HG03469 (cell line): ENCODE data around the gene COQ3.

Source experiments
- ATAC-seq: cut with Tn5 transposase; IDR thresholded peaks from one replicate; pipeline ENCODE4 v1.9.1; 2021; ENCODE audit warnings: mild to moderate bottlenecking, moderate library complexity, moderate number of reproducible peaks; ENCODE audit not compliant: unreplicated experiment

Gene COQ3, protein sequence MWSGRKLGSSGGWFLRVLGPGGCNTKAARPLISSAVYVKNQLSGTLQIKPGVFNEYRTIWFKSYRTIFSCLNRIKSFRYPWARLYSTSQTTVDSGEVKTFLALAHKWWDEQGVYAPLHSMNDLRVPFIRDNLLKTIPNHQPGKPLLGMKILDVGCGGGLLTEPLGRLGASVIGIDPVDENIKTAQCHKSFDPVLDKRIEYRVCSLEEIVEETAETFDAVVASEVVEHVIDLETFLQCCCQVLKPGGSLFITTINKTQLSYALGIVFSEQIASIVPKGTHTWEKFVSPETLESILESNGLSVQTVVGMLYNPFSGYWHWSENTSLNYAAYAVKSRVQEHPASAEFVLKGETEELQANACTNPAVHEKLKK

DNA sequence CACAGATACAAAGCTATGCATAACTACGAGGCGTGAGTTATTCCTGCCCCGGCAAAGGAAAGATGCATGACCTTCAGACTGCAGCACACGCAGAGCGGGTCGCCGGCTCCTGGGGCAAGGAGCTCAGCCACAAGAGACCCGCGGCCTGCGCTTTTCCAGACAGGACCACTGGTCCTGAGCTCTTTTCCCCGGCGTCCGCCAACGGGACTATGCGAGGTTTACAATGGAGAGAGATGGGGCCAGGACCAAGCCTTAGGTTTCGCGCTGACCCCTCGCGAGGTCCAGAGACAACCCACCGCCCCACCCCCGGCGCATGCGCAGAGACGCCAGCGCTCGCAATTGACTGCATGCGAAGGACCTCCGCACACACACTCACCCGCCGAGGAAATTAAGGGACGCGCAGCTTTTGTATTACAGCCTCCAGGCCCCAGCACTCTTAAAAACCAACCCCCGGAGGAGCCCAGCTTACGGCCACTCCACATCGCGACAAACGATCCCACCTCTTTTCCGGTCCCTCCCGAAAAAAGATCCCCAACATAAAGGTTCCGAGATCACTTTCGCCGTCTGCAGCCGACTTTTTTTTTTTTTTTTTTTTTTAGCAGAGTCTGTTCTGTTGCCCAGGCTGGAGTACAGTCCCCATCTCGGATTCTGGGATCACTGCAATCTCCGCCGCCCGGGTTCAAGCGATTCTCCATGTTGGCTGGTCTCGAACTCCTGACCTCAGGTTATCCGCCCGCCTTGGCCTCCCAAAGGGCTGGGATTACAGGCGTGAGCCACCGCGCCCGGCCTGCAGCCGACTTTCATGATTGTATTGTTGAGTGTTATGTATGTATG lies at the start of gene COQ3:
Gene COQ3, minus strand, starts transcription at position 498 of the 834 bp plus-strand sequence. Its CDS starts 16 bp downstream, at position 482.
- ATAC-seq: peak; percentile 58

GRCh38 chr6:99434702-99435530 lies 40.9 kb upstream of the COQ3 start:
- peak; percentile 76 for ATAC-seq

DNA sequence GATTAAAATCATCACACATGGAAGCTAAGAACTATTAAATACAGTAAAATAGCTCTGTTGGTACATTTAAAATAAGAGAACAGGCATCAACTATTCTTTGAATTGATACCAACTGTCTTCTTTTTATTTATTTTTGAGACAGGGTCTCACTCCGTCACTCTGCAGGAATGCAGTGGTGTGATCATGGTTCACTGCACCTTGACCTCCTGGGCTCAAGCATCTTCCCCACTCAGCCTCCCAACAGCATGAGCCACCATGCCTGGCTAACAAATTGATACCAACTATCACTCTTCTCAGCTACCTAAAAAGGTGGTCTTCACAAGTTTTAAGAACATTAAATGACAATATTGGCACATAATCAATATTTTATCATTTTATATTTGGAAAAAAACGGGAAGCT lies 38.9 kb upstream of the COQ3 start:
- ATAC-seq: no peak

DNA sequence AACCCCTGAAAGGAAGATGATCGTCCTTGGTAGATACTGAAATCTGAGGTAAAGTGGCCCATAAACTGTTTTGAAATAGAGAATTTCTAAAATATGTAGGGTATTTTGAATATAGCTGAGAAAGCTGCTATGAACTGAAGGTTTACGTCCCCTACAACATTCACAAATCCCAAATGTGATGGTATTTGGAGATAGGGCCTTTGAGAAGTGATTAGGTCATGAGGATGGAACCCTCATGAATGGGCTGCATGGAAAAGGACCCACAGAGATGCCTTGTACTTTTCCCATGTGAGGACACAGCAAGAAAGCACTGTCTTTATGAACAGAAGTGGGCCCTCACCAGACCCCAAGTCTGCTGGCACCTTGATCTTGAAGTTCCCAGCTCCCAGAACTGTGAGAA lies 37.9 kb upstream of the COQ3 start:
- ATAC-seq: no peak

GRCh38 chr6:99427988-99428387 lies 34.0 kb upstream of the COQ3 start:
- no peak for ATAC-seq

- no peak for ATAC-seq
These were observed 32.4 kb upstream of the COQ3 start for GRCh38 chr6:99426451-99426757.

DNA sequence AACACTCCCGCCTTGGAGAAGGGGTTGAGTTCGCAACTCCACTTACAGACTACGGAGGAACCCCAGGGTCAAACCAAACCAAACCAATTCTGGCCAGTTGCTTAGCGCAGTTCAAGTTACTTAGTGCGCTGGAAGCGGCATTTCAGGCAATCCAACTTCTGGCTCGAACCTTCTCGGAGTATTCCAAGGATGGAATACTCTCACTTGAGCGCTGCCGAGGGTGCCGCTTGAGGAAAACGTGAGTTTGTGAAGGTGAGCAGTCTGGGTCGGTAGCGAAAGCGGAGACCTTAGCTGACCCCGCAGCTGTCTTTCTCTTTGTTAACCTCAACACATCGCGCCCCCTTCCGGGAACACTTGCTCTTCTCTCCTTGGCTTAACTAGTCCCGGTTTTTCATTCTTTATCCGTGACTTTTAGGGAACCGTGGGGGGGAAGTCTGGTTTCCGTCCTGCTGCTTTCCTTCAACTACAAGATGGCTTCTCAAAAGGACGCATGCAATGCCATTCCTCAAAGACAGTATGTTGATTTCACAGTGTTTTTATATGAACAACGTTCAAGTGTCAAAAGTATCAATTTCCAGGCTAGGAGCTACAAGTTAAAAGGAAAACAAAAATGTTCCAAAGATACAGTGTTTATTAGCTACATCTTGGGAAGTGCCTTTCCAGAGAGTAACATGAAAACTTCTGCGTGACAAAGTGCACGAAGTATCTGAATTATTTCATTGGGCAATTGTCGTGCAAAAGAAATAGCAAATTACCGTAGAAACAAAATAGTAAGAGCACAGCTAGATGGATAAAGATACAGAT lies 31.9 kb upstream of the COQ3 start:
- ATAC-seq: peak; percentile 27

GRCh38 chr6:99424761-99425646 lies 31.0 kb upstream of the COQ3 start, which contains the start of gene PNISR:
TSS of gene PNISR (minus strand) at chr6:99425308. CDS start at chr6:99414659, 10,649 bp downstream.
- peak; percentile 87 for ATAC-seq

DNA sequence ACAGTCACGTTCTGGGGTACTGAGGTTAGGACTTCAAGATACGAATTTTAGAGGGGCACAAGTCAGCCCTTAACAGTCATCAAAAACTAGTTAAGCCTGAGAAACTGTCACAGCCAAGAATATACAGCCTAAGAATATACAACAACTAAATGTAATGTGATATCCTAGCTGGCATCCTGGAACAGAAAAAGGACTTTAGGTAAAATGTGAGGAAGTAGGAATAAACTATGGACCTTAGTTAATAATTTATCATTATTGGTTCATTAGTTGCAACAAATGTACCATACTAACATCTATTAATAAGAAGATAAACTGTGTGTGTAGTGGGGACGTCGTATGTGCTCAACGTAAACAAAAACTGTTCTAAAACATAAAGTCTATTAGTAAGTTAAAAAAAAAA lies 30.0 kb upstream of the COQ3 start:
- ATAC-seq: no peak

GRCh38 chr6:99422912-99423311 lies 28.9 kb upstream of the COQ3 start:
- ATAC-seq: no peak

DNA sequence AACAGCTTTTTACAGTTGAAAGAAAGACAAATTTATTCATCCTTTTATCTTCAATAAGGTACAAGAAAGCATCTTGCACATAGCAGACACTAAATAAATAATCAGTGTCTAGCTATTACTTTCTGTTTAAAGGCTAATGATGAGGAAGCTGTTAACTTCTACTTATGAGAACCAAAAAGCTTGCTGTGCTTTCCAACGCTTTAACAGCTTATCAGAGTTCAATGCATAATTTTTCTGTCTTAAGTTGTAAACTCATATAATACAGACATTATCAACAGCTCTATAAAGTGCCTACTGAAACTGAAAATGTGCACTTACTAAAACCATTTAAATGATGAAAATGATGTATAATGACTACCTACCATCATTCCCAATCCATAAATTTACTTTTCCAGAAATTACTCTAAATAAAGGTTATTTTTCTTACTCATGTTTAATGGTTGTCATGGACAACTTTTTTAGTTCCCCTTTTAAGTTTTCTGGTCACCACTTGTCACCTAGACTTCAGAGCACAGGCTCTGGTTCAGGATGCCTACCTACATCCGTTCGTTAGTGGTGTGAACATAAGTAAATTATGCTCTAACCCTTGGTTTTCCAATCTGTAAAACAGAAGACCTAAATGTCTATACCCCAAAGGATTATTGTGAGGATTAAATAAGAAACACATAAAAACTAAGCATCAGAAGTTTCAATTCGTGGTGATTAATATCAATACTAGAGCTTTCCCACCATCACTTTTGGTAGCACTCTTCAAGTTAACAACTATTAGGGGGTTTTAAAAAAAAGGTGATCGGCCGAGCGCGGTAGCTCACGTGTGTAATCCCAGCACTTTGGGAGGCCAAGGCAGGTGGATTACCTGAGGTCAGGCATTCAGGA lies 23.1 kb upstream of the COQ3 start:
- ATAC-seq: peak; percentile 73

- no peak for ATAC-seq
These were observed 22.2 kb upstream of the COQ3 start for GRCh38 chr6:99416226-99416625.

DNA sequence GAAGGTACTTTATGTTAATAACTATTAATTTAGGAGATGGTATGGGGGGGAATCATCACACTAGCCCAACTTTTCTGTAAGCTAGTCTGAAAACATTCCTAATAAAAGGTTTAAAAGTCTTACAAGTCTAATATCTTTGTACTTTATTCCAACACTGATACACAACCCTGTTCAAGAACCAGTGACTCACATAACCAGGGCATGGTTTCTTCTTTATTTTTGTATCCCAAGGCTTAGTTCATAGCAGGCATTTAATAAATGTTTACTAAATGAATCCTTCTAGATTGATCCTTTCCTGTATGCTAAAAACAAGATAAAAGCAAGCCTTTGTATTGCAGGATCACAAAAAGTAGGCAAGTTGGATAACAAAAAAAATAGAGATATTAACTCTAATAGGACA lies 21.5 kb upstream of the COQ3 start:
- no peak for ATAC-seq

- no peak for ATAC-seq
These were observed 18.1 kb upstream of the COQ3 start for GRCh38 chr6:99412065-99412464.

DNA sequence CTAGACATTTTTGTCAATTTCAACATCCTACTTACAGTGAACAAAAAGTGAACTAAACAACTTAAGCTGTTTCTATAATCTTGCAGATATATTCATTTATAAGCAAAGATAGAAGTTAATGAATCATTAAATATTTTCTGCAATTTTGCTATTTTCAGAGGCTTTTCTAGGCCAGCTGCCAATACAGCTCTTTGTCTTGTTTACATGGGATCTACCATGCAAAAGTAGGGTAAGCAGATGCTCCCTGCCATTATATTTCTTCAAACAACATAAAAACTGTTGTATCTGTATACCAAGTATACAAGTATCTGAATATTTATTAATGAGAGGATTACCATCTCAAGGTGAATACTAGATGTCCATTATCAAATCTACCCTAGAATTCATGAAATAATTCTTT lies 15.7 kb upstream of the COQ3 start:
- no peak for ATAC-seq

- no peak for ATAC-seq
These were observed 13.1 kb upstream of the COQ3 start for GRCh38 chr6:99407076-99407475.

DNA sequence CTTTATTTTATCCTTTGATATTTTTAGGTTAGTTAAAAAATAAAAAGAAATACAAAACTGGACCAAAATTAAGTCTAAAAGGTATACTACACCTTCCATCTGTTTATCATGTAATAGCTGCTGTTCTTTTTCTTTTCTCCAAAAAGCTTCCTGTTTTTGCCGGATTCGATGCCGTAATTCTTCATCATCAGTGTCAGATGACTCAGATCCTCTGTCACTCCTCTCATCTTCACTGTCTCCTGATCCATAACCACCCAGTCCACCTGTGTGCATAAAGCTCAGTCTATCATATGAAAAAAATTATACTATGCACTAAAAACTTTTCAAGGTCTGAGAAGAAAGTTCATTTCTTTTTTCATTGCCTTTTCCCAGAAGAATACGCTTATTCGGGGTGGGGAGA lies 8.5 kb upstream of the COQ3 start:
- ATAC-seq: no peak

GRCh38 chr6:99397287-99397686 lies 3.3 kb upstream of the COQ3 start:
- no peak for ATAC-seq

DNA sequence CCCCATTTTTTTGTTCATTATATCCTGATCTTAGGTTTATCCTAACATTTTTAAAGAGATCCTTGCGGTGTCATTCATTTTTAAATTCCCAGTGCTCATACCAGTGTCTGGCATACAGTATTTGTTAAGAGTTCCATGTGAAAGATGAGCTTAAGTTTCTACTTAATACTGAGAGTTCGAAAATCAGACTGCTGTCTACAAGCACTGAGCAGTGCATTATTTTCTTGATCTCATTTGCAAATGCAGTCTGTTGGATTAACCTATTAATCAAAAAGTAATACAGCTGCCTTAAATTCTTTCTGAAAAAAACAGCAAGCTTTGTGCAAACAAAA lies 663 bp downstream of the COQ3 start:
- ATAC-seq: peak; percentile 20
